Non-pigmented ciliary epithelial cell (primary cell): Measurements from ENCODE around the gene CD7.

Experiments used
- DNase-seq: peaks from one replicate; pipeline ENCODE4 v3.0.0-alpha.2; 2010; ENCODE audit warnings: low read depth

Gene CD7

GRCh38 chr17:82278786-82279391, 38.5 kb downstream of the CD7 start:
- DNase-seq = no peak

GRCh38 chr17:82278308-82278707, 39.1 kb downstream of the CD7 start:
- no peak for DNase-seq

GRCh38 chr17:82277851-82278250, 39.6 kb downstream of the CD7 start:
- no peak for DNase-seq

- DNase-seq = no peak
Measured at GRCh38 chr17:82276938-82277337, 40.5 kb downstream of the CD7 start.

GRCh38 chr17:82275326-82275725, 42.1 kb downstream of the CD7 start:
- DNase-seq = no peak

- DNase-seq = no peak
Measured at GRCh38 chr17:82274134-82275020, 43.0 kb downstream of the CD7 start.

- no peak for DNase-seq
Measured at GRCh38 chr17:82273327-82274133, 43.9 kb downstream of the CD7 start, which contains the start of gene CSNK1D. TSS of gene CSNK1D (minus strand) at chr17:82273700. CDS start at chr17:82273381, 319 bp downstream.

GRCh38 chr17:82272495-82273326, 44.7 kb downstream of the CD7 start:
- DNase-seq = no peak

GRCh38 chr17:82271401-82271800, 46.0 kb downstream of the CD7 start:
- DNase-seq = no peak

- no peak for DNase-seq
Measured at GRCh38 chr17:82270651-82271050, 46.8 kb downstream of the CD7 start.

GRCh38 chr17:82269882-82270500, 47.4 kb downstream of the CD7 start:
- no peak for DNase-seq

GRCh38 chr17:82269138-82269881, 48.1 kb downstream of the CD7 start:
- DNase-seq = no peak

- peak; percentile 91 for DNase-seq
Measured at GRCh38 chr17:82267575-82268379, 49.6 kb downstream of the CD7 start.

- DNase-seq = no peak
Measured at GRCh38 chr17:82266142-82266541, 51.3 kb downstream of the CD7 start.
